GM13976 (cell line): Measurements from ENCODE around the gene A3GALT2.

Source experiments
- DNase-seq: peaks from one replicate; pipeline ENCODE4 v3.0.0; 2012; ENCODE audit warnings: low spot score
- in situ Hi-C: fragments of 300-500 bp; cut with MboI; formaldehyde crosslinking; loops from one replicate; pipeline ENCODE4 v1.12.0; 2022; ENCODE audit warnings: low sequenced_read_pairs, mixed read lengths, inconsistent platforms; ENCODE audit not compliant: unreplicated experiment
- TF ChIP-seq, protein P1 (sequence below): IDR thresholded peaks from 2 replicates; pipeline ENCODE4 v1.5.1; 2012; ENCODE audit warnings: borderline replicate concordance, mild to moderate bottlenecking; ENCODE audit not compliant: insufficient read depth; ENCODE audit errors: extremely low read depth, missing control alignments, control extremely low read depth

The A3GALT2 gene

DNA sequence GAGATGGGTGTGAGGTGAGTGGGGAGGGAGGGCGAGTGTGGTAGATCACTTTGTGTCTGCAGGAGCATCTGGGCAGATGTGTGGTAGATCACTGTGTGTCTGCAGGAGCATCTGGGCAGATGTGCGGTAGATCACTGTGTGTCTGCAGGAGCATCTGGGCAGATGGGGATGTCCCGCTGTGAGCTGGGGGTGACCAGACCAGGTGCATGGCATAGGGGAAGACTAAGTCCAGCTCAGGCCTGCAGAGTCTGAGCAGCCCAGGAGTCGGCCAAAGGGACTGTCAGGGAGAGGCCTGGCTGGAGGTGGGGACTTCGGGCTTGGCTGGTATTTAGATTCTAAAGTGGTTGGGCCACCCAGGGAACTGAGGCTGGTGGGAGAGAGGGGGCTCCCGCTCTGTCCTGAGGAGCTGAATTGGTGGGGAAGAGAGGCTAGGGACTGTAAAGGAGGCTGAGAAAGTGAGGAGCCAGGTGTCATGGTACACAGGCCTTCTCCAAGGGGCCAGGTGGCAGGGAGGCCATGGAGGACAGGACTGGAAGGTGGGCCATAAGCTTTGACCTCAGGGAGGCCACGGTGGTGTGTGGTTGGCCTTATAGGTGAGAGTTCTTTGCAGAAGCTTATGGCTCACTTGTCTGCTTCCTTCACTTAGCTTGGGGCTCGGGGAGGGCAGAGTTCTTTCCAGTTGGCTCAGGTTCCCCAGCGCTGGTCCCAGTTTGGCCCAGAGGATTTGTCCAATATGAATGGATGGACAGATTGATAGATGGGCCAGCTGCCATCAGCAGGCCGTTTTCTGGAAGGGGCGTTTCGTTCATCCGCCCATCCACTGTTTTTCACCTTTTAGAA lies 49.0 kb downstream of the A3GALT2 start:
- TF ChIP-seq, protein P1, sequence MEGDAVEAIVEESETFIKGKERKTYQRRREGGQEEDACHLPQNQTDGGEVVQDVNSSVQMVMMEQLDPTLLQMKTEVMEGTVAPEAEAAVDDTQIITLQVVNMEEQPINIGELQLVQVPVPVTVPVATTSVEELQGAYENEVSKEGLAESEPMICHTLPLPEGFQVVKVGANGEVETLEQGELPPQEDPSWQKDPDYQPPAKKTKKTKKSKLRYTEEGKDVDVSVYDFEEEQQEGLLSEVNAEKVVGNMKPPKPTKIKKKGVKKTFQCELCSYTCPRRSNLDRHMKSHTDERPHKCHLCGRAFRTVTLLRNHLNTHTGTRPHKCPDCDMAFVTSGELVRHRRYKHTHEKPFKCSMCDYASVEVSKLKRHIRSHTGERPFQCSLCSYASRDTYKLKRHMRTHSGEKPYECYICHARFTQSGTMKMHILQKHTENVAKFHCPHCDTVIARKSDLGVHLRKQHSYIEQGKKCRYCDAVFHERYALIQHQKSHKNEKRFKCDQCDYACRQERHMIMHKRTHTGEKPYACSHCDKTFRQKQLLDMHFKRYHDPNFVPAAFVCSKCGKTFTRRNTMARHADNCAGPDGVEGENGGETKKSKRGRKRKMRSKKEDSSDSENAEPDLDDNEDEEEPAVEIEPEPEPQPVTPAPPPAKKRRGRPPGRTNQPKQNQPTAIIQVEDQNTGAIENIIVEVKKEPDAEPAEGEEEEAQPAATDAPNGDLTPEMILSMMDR: no peak
- in situ Hi-C loops: no loop called here

DNA sequence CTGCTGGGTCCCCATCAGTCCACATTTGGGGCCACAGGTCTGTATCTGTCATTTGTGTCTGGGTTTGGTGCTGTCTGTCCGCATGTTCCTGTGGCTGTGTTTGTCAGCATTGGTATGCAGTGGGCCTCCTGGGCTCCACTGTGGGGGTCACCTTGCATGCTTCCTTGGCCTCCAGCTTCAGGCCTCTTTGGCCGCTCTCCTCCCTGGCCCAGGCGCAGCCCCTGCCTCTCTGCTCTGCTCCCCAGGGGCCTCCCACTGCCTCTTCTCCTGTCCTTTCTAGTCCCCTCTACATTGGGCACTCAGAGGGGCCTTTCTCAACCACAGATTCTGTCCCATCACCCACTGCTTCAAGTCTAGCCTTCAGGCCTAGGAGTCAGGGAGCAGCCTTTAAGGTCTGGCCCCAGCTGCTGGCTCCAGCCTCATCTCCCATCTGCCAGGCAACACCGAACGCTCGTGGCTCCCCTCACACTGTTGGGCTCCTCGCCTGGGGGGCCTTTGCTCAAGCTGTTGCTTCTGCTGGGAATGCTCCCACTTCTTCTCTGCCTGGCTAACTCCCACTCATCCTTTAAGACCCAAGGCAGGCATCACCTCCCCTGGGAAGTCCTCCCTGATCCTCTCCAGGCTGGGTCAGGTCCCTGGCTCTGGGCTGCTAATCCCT lies 50.0 kb downstream of the A3GALT2 start:
- TF ChIP-seq, protein P1: no peak
- in situ Hi-C loops: no loop called here
- no peak for DNase-seq

More for the DNA sequence above, 49.0 kb downstream of the A3GALT2 start:
- no peak for DNase-seq

DNA sequence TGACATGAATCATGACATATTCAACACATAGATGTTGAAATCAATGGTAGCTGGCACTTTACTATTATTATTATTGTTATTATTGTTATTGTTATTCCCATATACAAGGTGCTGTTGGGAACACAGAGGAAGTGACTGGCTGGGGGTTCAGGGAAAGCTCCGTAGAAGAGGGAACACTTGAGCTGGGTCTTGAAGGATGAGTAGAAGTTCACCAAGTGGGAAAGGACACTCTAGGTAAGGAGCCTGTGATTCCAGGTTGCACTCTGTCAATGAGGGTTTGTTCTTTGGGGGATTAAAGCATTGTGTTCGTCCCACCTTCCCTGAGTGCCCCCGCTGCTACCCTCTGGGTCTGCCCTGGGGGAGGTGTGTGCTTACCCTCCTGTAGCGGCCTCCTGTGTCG lies 50.5 kb downstream of the A3GALT2 start:
- TF ChIP-seq, protein P1: no peak
- no peak for DNase-seq
- in situ Hi-C loops: no loop called here

DNA sequence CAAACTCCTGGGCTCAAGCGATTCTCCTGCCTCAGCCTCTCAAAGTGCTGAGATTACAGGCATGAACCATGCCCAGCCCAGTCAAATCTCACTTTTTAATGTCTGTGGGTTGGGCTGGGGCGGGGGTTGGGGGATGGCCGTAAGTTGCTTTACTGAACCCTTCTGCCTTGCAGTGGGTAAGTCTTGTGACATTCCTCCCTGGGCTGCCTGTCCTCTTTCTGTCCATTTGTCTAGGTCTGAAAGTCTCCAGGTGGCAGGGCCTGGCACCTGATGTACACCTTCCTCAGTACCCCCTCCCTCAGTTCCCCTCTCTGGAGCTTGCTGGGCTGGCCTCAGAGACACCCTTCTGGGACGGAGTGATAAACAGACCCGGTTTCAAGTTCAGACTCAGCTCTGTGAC lies 51.3 kb downstream of the A3GALT2 start:
- in situ Hi-C loops: no loop called here
- DNase-seq: no peak

DNA sequence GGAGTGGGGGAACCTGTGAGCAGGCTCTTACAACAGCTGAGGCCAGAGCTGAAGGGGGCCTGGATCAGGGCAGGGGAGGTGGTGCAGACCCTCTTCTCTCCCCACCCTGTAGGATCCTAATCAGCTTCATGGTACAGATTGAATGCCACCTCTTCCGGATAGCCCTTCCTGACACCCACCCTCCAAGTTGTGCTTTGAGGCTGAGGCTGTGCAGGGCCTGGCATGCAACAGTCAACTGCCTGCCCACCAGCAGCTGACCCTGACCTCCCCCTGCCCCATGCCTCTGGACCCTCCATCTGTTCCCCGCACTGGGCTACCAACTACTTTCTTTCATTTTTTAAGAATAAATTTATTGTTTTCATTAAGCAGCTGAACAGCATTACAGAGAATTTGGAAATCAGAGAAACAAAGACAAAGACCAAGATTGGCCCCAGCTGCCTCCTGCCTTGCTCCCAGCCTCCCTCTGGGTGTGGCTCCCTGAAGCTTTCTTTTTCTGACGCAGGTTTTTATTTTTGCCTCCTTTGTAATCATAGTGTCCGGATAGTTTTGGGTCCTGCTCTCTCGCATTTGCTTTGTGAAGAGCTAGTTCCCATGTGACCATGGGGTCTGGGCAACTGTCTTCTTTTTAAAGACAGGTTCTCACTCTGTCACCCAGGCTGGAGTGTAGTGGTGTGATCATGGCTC lies 51.8 kb downstream of the A3GALT2 start:
- DNase-seq: no peak
- in situ Hi-C loops: no loop called here
- TF ChIP-seq, protein P1: no peak

More for the DNA sequence above, 51.3 kb downstream of the A3GALT2 start:
- TF ChIP-seq, protein P1: no peak

DNA sequence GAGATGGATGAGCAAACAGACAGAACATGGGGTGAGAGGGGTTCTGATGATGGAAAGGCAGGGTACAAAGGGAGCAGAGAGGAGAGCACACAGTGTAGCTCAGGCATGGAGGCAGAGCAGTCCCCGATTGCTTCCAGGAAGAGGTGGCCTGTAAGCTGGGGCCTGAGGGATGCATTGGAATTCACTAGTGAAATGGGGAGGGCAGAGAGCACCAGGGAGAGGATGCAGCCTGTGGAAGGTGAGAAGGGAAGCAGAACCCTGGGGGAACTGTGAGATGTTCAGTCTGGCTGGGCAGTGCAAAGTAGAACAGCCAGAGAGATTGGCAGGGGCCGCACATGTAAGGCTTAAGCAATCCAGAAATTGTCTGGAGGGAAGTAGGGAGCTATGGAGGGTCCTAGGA lies 52.4 kb downstream of the A3GALT2 start:
- in situ Hi-C loops: no loop called here
- no peak for DNase-seq
- TF ChIP-seq, protein P1: no peak
